GM23338 (cell line): ENCODE results near the gene ANTXR1. TPM values are rescaled to one million over a fixed set of nuclear protein-coding genes. Genes with fewer than 3 reads are reported as not detected.

ENCODE experiments used
- ATAC-seq: fragments of 200-7000 bp; cut with Tn5 transposase; 3 replicates; pipeline ENCODE4 v1.9.1; 2020
- DNase-seq: peaks from one replicate; pipeline ENCODE4 v3.0.0-alpha.2; 2015; ENCODE audit warnings: low spot score
- H2AFZ ChIP-seq: fragments of 200-600 bp; sonication (generic); 2 replicates; pipeline ENCODE4 v1.8.0; 2016; ENCODE audit warnings: antibody characterized with exemption, mild to moderate bottlenecking, moderate library complexity
- H3F3A ChIP-seq: fragments of 200-600 bp; sonication (generic); replicated peaks from 2 replicates; pipeline ENCODE4 v1.8.0; 2017; ENCODE audit warnings: antibody characterized with exemption, mixed run types, low read depth
- H3K27ac ChIP-seq: fragments of 200-600 bp; sonication (generic); 2 replicates; pipeline ENCODE4 v1.6.1; 2016; ENCODE audit warnings: low read depth
- H3K27me3 ChIP-seq: fragments of 200-600 bp; sonication (generic); 2 replicates; pipeline ENCODE4 v1.8.0; 2016; ENCODE audit warnings: mild to moderate bottlenecking, mixed run types, moderate library complexity; ENCODE audit not compliant: insufficient read depth
- H3K36me3 ChIP-seq: fragments of 200-600 bp; sonication (generic); 2 replicates; pipeline ENCODE4 v1.8.0; 2016; ENCODE audit warnings: mild to moderate bottlenecking; ENCODE audit not compliant: insufficient read depth
- H3K4me1 ChIP-seq: fragments of 200-600 bp; sonication (generic); 2 replicates; pipeline ENCODE4 v1.8.0; 2016; ENCODE audit warnings: mild to moderate bottlenecking, moderate library complexity; ENCODE audit not compliant: insufficient read depth
- H3K4me2 ChIP-seq: fragments of 200-600 bp; sonication (generic); 2 replicates; pipeline ENCODE4 v1.7.1; 2017; ENCODE audit warnings: mixed run types
- H3K4me3 ChIP-seq: fragments of 200-600 bp; sonication (generic); 2 replicates; pipeline ENCODE4 v1.6.1; 2016; ENCODE audit warnings: mixed run types
- H3K79me2 ChIP-seq: fragments of 200-600 bp; sonication (generic); replicated peaks from 2 replicates; pipeline ENCODE4 v1.8.0; 2017; ENCODE audit warnings: mild to moderate bottlenecking; ENCODE audit not compliant: insufficient read depth
- H3K9me2 ChIP-seq: fragments of 200-600 bp; sonication (generic); 2 replicates; pipeline ENCODE4 v1.8.0; 2017; ENCODE audit not compliant: insufficient read depth
- H4K20me1 ChIP-seq: fragments of 200-600 bp; sonication (generic); replicated peaks from 2 replicates; pipeline ENCODE4 v1.8.0; 2017; ENCODE audit warnings: mild to moderate bottlenecking; ENCODE audit not compliant: insufficient read depth
- H3K27ac Mint-ChIP-seq: 2 replicates; pipeline ENCODE4 v1.8.0; 2020; ENCODE audit warnings: inconsistent platforms, mild to moderate bottlenecking, moderate library complexity, mixed read lengths
- H3K27me3 Mint-ChIP-seq: 3 replicates; pipeline ENCODE4 v1.8.0; 2022; ENCODE audit warnings: low read depth, mild to moderate bottlenecking, moderate library complexity, mixed read lengths, inconsistent platforms; ENCODE audit not compliant: insufficient read depth, poor library complexity
- H3K36me3 Mint-ChIP-seq: 3 replicates; pipeline ENCODE4 v1.8.0; 2021; ENCODE audit warnings: low read depth, mild to moderate bottlenecking, inconsistent platforms, moderate library complexity, mixed read lengths
- H3K4me1 Mint-ChIP-seq: 3 replicates; pipeline ENCODE4 v1.8.0; 2020; ENCODE audit warnings: mild to moderate bottlenecking, inconsistent platforms, mixed read lengths
- H3K4me3 Mint-ChIP-seq: 3 replicates; pipeline ENCODE4 v1.8.0; 2021; ENCODE audit warnings: moderate library complexity, mild to moderate bottlenecking, inconsistent platforms, mixed read lengths
- H3K9me3 Mint-ChIP-seq: 3 replicates; pipeline ENCODE4 v1.8.0; 2020; ENCODE audit warnings: moderate library complexity, mild to moderate bottlenecking, inconsistent platforms, mixed read lengths
- CREB1 ChIP-seq: fragments of 250-450 bp; sonication (Bioruptor Pico); IDR thresholded peaks from 2 replicates; pipeline ENCODE4 v1.5.0; 2020; ENCODE audit warnings: low read depth, mild to moderate bottlenecking, moderate library complexity
- ETS1 ChIP-seq: IDR thresholded peaks from 2 replicates; pipeline ENCODE4 v1.6.1; 2016; ENCODE audit warnings: antibody characterized with exemption
- EZH2 ChIP-seq: fragments of 200-600 bp; sonication (generic); IDR thresholded peaks from one replicate; pipeline ENCODE4 v1.8.0; 2017; ENCODE audit warnings: antibody characterized with exemption, mild to moderate bottlenecking, low read depth; ENCODE audit not compliant: unreplicated experiment
- JUNB ChIP-seq: IDR thresholded peaks from one replicate; pipeline ENCODE4 v1.6.1; 2016; ENCODE audit warnings: antibody characterized with exemption; ENCODE audit not compliant: unreplicated experiment
- NANOG ChIP-seq: IDR thresholded peaks from 2 replicates; pipeline ENCODE4 v1.6.1; 2016; ENCODE audit warnings: antibody characterized with exemption, borderline replicate concordance
- POLR2AphosphoS5 ChIP-seq: IDR thresholded peaks from 2 replicates; pipeline ENCODE4 v1.6.1; 2016; ENCODE audit warnings: antibody characterized with exemption, low read depth
- ZNF114 ChIP-seq: fragments of 250-450 bp; sonication (Bioruptor Pico); IDR thresholded peaks from 2 replicates; pipeline ENCODE4 v1.5.0; 2020; ENCODE audit warnings: mild to moderate bottlenecking, moderate library complexity
- ZNF331 ChIP-seq: fragments of 250-450 bp; sonication (Bioruptor Pico); IDR thresholded peaks from 2 replicates; pipeline ENCODE4 v1.5.0; 2020; ENCODE audit warnings: low read depth, mild to moderate bottlenecking, moderate library complexity
- ZNF462 ChIP-seq: fragments of 250-450 bp; sonication (Bioruptor Pico); IDR thresholded peaks from 2 replicates; pipeline ENCODE4 v1.5.0; 2020; ENCODE audit warnings: mild to moderate bottlenecking, moderate library complexity
- polyA plus RNA-seq: library from polyadenylated mRNA; unstranded; fragments of >200 nt; fragmentation: Nextera tagmentation; extraction: Ambion mirVana; gene quantifications from 2 replicates; pipeline ENCODE4 v1.2.1, GENCODE V29; 2016
- total RNA-seq: library from RNA; depleted of rRNA; stranded (reverse); fragments of >200 nt; shearing (Covaris generic); gene quantifications from 2 replicates; pipeline ENCODE4 v1.2.3, GENCODE V29; 2014
- TF ChIP-seq, protein P1 (sequence below): IDR thresholded peaks from one replicate; pipeline ENCODE4 v1.6.1; 2018; ENCODE audit warnings: antibody characterized with exemption; ENCODE audit not compliant: unreplicated experiment

ANTXR1 gene
- total and polyA plus RNA-seq, 2 experiments from 2014 or later = 16.1 to 23.1 TPM

GRCh38 chr2:69279931-69280681 lies 267.1 kb downstream of the ANTXR1 start (continued):
- TF ChIP-seq CREB1 (CRISPR knock-in tag) (no peak), EZH2 (no peak), JUNB (no peak), POLR2AphosphoS5 (no peak), ZNF331 (CRISPR knock-in tag) (no peak), ZNF114 (CRISPR knock-in tag) (no peak)
- TF ChIP-seq, protein P1, sequence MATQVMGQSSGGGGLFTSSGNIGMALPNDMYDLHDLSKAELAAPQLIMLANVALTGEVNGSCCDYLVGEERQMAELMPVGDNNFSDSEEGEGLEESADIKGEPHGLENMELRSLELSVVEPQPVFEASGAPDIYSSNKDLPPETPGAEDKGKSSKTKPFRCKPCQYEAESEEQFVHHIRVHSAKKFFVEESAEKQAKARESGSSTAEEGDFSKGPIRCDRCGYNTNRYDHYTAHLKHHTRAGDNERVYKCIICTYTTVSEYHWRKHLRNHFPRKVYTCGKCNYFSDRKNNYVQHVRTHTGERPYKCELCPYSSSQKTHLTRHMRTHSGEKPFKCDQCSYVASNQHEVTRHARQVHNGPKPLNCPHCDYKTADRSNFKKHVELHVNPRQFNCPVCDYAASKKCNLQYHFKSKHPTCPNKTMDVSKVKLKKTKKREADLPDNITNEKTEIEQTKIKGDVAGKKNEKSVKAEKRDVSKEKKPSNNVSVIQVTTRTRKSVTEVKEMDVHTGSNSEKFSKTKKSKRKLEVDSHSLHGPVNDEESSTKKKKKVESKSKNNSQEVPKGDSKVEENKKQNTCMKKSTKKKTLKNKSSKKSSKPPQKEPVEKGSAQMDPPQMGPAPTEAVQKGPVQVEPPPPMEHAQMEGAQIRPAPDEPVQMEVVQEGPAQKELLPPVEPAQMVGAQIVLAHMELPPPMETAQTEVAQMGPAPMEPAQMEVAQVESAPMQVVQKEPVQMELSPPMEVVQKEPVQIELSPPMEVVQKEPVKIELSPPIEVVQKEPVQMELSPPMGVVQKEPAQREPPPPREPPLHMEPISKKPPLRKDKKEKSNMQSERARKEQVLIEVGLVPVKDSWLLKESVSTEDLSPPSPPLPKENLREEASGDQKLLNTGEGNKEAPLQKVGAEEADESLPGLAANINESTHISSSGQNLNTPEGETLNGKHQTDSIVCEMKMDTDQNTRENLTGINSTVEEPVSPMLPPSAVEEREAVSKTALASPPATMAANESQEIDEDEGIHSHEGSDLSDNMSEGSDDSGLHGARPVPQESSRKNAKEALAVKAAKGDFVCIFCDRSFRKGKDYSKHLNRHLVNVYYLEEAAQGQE = no peak

- Histone ChIP-seq H3F3A (no peaks in the 10 kb centered on the region), H3K9me2 (no peaks in the 10 kb centered on the region), H3K4me2 (no peak overlapping the region), H3K36me3 (no peaks in the 10 kb centered on the region), H3K79me2 (no peaks in the 10 kb centered on the region), H4K20me1 (no peaks in the 10 kb centered on the region), H3K27me3 (no peaks in the 10 kb centered on the region), H2AFZ (0 out of 2 replicates have a peak overlapping the region, but pooled peaks have one; percentile 10), H3K4me3 (no peak overlapping the region), H3K4me1 (peaks cover 3% of the 10 kb centered on the region; the same call in 1 of the 2 replicates), H3K27ac (no peak overlapping the region)
- Mint-ChIP-seq H3K27ac (no peak overlapping the region), H3K4me3 (no peak overlapping the region), H3K4me1 (no peaks in the 10 kb centered on the region), H3K36me3 (no peaks in the 10 kb centered on the region), H3K27me3 (peaks cover 2% of the 10 kb centered on the region), H3K9me3 (no peaks in the 10 kb centered on the region)
- DNase-seq (no peak), ATAC-seq (no peak)
- TF ChIP-seq ZNF114 (CRISPR knock-in tag) (no peak), NANOG (no peak), ETS1 (no peak), ZNF331 (CRISPR knock-in tag) (no peak), CREB1 (CRISPR knock-in tag) (no peak), EZH2 (no peak), POLR2AphosphoS5 (no peak), ZNF462 (CRISPR knock-in tag) (no peak)
Measured at GRCh38 chr2:69280796-69281412, 267.9 kb downstream of the ANTXR1 start.
